Caco-2 (cell line): ENCODE data around the gene SLC46A2. TPM values are rescaled to one million over a fixed set of nuclear protein-coding genes. Genes with fewer than 3 reads are reported as not detected.
A peak's percentile ranks its signal among the peaks of the same experiment; 100 is the strongest.

Source experiments
- BruUV-seq: library from RNA; stranded (reverse); fragments of 400-500 nt; replicated peaks from 2 replicates; lab custom pipeline; 2021; lab: Mats Ljungman, UMichigan
- CTCF ChIA-PET: fragments of 300-600 bp; sonication (Branson Sonifier 250); formaldehyde crosslinking; loops from one replicate; lab custom pipeline; 2022; ENCODE audit warnings: antibody characterized with exemption; lab: Charles Lee
- POLR2A ChIA-PET: fragments of 300-600 bp; sonication (Branson Sonifier 250); formaldehyde crosslinking; loops from one replicate; lab custom pipeline; 2022; ENCODE audit warnings: antibody characterized with exemption; lab: Charles Lee
- DNase-seq, 2 experiments: peaks; one replicate each; pipeline versions ENCODE4 v3.0.0 to v3.0.0-alpha.2; 2020 to 2022
- H3K27me3 ChIP-seq: replicated peaks from 2 replicates; pipeline ENCODE4 v1.6.0; 2011; ENCODE audit warnings: low read length; ENCODE audit not compliant: control insufficient read depth, insufficient read depth
- H3K36me3 ChIP-seq: 2 replicates; pipeline ENCODE4 v1.5.1; 2011; ENCODE audit warnings: low read length; ENCODE audit not compliant: control insufficient read depth, insufficient read depth
- H3K4me1 ChIP-seq: fragments of 250-450 bp; sonication (Bioruptor Pico); 2 replicates; pipeline ENCODE4 v1.5.1; 2020; ENCODE audit warnings: mild to moderate bottlenecking
- H3K4me3 ChIP-seq: 2 replicates; pipeline ENCODE4 v1.5.1; 2011; ENCODE audit warnings: low read depth, mild to moderate bottlenecking, control low read depth, low read length
- H3K9me3 ChIP-seq: fragments of 250-450 bp; sonication (Bioruptor Pico); 2 replicates; pipeline ENCODE4 v1.5.1; 2020; ENCODE audit warnings: mild to moderate bottlenecking, moderate library complexity
- H3K27ac Mint-ChIP-seq: one replicate; pipeline ENCODE4 v1.8.0; 2022; ENCODE audit warnings: mixed read lengths; ENCODE audit not compliant: unreplicated experiment
- H3K27me3 Mint-ChIP-seq: one replicate; pipeline ENCODE4 v1.8.0; 2022; ENCODE audit warnings: mixed read lengths; ENCODE audit not compliant: insufficient read depth, unreplicated experiment
- H3K36me3 Mint-ChIP-seq: one replicate; pipeline ENCODE4 v1.8.0; 2022; ENCODE audit warnings: mild to moderate bottlenecking, mixed read lengths; ENCODE audit not compliant: insufficient read depth, unreplicated experiment
- H3K4me1 Mint-ChIP-seq: one replicate; pipeline ENCODE4 v1.8.0; 2022; ENCODE audit warnings: low read depth, mixed read lengths; ENCODE audit not compliant: unreplicated experiment
- H3K4me3 Mint-ChIP-seq: one replicate; pipeline ENCODE4 v1.8.0; 2022; ENCODE audit warnings: mild to moderate bottlenecking, moderate library complexity, mixed read lengths; ENCODE audit not compliant: unreplicated experiment
- H3K9me3 Mint-ChIP-seq: one replicate; pipeline ENCODE4 v1.8.0; 2022; ENCODE audit warnings: mixed read lengths; ENCODE audit not compliant: unreplicated experiment
- intact Hi-C: fragments of 100-400 bp; cut with micrococcal nuclease; formaldehyde crosslinking; loops from one replicate; pipeline ENCODE4 v1.10.0; 2022; ENCODE audit not compliant: unreplicated experiment
- total RNA-seq: library from RNA; stranded (reverse); gene quantifications from 2 replicates; pipeline ENCODE4 v1.2.3, GENCODE V29; 2022
- TF ChIP-seq, protein P1 (sequence below), 2 experiments: fragments of 200-600 bp in 1 of 2; IDR thresholded peaks; 1 replicate in 1 of 2; 2 replicates in 1 of 2; pipeline versions ENCODE4 v1.5.1 to v1.8.0; 2011 to 2022; ENCODE audit warnings: antibody characterized with exemption in 1 of 2, control low read depth in 1 of 2, inconsistent platforms in 1 of 2, low read depth in 1 of 2, low read length in 1 of 2, mild to moderate bottlenecking in 1 of 2, moderate library complexity in 1 of 2; ENCODE audit not compliant: insufficient read depth in 1 of 2, severe bottlenecking in 1 of 2, unreplicated experiment in 1 of 2

Gene SLC46A2
- total RNA-seq, 1 experiment from 2014 or later: not detected

DNA sequence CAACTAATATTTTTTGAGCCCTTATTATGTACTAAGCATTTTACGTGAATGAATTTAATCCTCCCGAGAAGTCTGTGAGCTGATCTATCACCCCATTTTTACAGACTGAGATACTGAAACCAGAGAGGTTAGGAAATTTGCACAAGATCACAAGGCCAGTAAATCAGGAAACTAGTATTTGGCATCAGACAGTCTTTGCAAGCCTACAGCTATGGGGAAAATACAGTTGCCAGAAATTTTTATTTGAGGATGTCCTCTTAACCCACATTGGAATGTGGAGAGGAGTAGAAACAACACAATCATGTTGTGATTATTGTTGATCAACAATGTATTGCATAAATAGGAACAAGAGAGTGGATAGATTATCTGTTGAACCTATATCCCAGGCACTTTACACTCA lies 2.3 kb upstream of the SLC46A2 start:
- BruUV-seq: no TSS peak
- Mint-ChIP-seq H3K4me3 (no peak overlapping the region), H3K9me3 (no peaks in the 10 kb centered on the region), H3K36me3 (no peaks in the 10 kb centered on the region), H3K27me3 (peaks cover 2% of the 10 kb centered on the region), H3K27ac (no peak overlapping the region), H3K4me1 (no peaks in the 10 kb centered on the region)
- no peak overlapping the region for H3K4me3 ChIP-seq
- H3K4me1 ChIP-seq: no peaks in the 10 kb centered on the region
- intact Hi-C loops: no loop called here
- no peak for DNase-seq
- H3K27me3 ChIP-seq: no peaks in the 10 kb centered on the region
- no peaks in the 10 kb centered on the region for H3K36me3 ChIP-seq
- ChIA-PET POLR2A (no interaction called here), CTCF (no interaction called here)
- TF ChIP-seq, protein P1, sequence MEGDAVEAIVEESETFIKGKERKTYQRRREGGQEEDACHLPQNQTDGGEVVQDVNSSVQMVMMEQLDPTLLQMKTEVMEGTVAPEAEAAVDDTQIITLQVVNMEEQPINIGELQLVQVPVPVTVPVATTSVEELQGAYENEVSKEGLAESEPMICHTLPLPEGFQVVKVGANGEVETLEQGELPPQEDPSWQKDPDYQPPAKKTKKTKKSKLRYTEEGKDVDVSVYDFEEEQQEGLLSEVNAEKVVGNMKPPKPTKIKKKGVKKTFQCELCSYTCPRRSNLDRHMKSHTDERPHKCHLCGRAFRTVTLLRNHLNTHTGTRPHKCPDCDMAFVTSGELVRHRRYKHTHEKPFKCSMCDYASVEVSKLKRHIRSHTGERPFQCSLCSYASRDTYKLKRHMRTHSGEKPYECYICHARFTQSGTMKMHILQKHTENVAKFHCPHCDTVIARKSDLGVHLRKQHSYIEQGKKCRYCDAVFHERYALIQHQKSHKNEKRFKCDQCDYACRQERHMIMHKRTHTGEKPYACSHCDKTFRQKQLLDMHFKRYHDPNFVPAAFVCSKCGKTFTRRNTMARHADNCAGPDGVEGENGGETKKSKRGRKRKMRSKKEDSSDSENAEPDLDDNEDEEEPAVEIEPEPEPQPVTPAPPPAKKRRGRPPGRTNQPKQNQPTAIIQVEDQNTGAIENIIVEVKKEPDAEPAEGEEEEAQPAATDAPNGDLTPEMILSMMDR (IDR thresholded peaks at IDR 0.05; ENCODE audit: insufficient read depth in 1 of 2, low read depth in 1 of 2, low read length in 1 of 2, severe bottlenecking in 1 of 2, unreplicated experiment in 1 of 2): no peak
- H3K9me3 ChIP-seq: no peaks in the 10 kb centered on the region

DNA sequence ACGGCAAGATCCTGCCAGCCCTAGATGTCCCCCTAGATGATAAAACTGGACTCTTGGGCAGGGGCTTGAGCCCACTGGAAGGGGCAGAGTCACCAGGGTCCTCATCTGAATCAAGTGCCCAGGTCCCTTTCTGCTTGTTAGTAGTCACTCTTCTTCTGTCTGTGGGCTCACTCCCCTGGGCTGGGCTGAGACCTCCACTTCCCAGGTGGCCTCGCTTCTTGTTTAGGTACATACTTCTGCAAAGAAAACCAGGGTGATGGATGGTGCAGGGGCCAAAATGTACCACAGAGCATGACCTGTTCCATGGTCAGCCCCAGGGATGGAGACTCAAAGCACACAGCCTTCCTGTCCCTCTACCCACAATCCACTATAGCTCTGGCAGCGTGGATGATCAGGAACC lies 845 bp upstream of the SLC46A2 start:
- H3K4me1 ChIP-seq: no peaks in the 10 kb centered on the region
- Mint-ChIP-seq H3K4me1 (no peaks in the 10 kb centered on the region), H3K36me3 (no peaks in the 10 kb centered on the region), H3K27me3 (no peaks in the 10 kb centered on the region), H3K9me3 (no peaks in the 10 kb centered on the region), H3K4me3 (no peak overlapping the region), H3K27ac (no peak overlapping the region)
- H3K4me3 ChIP-seq: no peak overlapping the region
- H3K9me3 ChIP-seq: no peaks in the 10 kb centered on the region
- H3K36me3 ChIP-seq: no peaks in the 10 kb centered on the region
- H3K27me3 ChIP-seq: no peaks in the 10 kb centered on the region
- ChIA-PET CTCF (no interaction called here), POLR2A (no interaction called here)
- intact Hi-C loops: no loop called here
- TF ChIP-seq, protein P1 (IDR thresholded peaks at IDR 0.05; ENCODE audit: insufficient read depth in 1 of 2, low read depth in 1 of 2, low read length in 1 of 2, severe bottlenecking in 1 of 2, unreplicated experiment in 1 of 2): no peak
- no peak for DNase-seq
- no TSS peak for BruUV-seq

DNA sequence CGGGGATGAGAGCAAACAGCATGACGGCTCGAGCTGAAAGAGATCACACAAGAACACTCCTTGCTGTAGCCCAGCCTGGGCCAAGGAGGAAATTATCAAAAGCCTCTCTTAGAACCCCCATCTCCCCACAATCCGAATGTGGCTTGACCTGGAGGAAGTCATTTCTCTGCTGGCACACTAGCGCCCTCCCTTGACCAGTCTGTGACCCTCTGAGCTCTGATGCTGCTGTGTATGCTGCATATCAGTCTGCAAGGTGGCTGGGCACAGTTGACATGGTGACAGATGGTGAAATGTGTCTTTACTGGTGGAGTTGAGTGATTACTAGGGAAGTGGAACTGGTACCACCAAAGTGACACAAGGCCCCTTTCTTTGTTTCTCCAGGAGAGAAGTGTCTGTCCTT lies 3.3 kb downstream of the SLC46A2 start:
- peaks cover 3% of the 10 kb centered on the region; the same call in 1 of the 2 replicates for H3K4me1 ChIP-seq
- Mint-ChIP-seq H3K4me1 (no peaks in the 10 kb centered on the region), H3K4me3 (no peak overlapping the region), H3K9me3 (no peaks in the 10 kb centered on the region), H3K27ac (peak overlapping the region; percentile 37), H3K36me3 (no peaks in the 10 kb centered on the region), H3K27me3 (no peaks in the 10 kb centered on the region)
- H3K27me3 ChIP-seq: no peaks in the 10 kb centered on the region
- DNase-seq: no peak
- no peaks in the 10 kb centered on the region for H3K9me3 ChIP-seq
- intact Hi-C loops: no loop called here
- TF ChIP-seq, protein P1 (IDR thresholded peaks at IDR 0.05; ENCODE audit: insufficient read depth in 1 of 2, low read depth in 1 of 2, low read length in 1 of 2, severe bottlenecking in 1 of 2, unreplicated experiment in 1 of 2): no peak
- H3K36me3 ChIP-seq: no peaks in the 10 kb centered on the region
- BruUV-seq: no TSS peak
- CTCF ChIA-PET: no interaction called here
- POLR2A ChIA-PET: no interaction called here
- H3K4me3 ChIP-seq: no peak overlapping the region
